Vagina (tissue), 2 donors: ENCODE data around the gene SMC1B. TPM values are rescaled to one million over a fixed set of nuclear protein-coding genes. Genes with fewer than 3 reads are reported as not detected.
"Not testable (repeated sequence)": the region's sequence is repeated elsewhere in the genome, so short reads cannot be mapped to it uniquely, and the experiment has no call there.

Source experiments
- DNase-seq, 2 donors: peaks; one replicate each; pipeline ENCODE4 v3.0.0-alpha.2; 2017; ENCODE audit errors: extremely low spot score in 2 of 2
- H3K27ac ChIP-seq: fragments of 200-600 bp; sonication (generic); one replicate; pipeline ENCODE4 v1.5.1; 2019
- H3K27me3 ChIP-seq: fragments of 200-600 bp; sonication (generic); one replicate; pipeline ENCODE4 v1.5.1; 2019
- H3K36me3 ChIP-seq, 2 donors: fragments of 200-600 bp; sonication (generic); one replicate each; pipeline ENCODE4 v1.5.1; 2017 to 2019
- H3K4me1 ChIP-seq: fragments of 200-600 bp; sonication (generic); one replicate; pipeline ENCODE4 v1.5.1; 2019
- H3K4me3 ChIP-seq, 2 donors: fragments of 200-600 bp; sonication (generic); 1 replicate in 1 of 2; 2 replicates in 1 of 2; pipeline ENCODE4 v1.5.1; 2016 to 2019
- H3K9me3 ChIP-seq: fragments of 200-600 bp; sonication (generic); one replicate; pipeline ENCODE4 v1.5.1; 2019
- CTCF ChIP-seq, 3 experiments: fragments of 450-650 bp in 2 of 3; fragments of 200-600 bp in 1 of 3; sonication (generic) in 1 of 3; IDR thresholded peaks; one replicate each; pipeline ENCODE4 v1.5.1; 2017 to 2019; ENCODE audit warnings: antibody characterized with exemption in 3 of 3, mild to moderate bottlenecking in 2 of 3, moderate library complexity in 2 of 3
- POLR2A ChIP-seq, 2 donors: fragments of 450-650 bp; IDR thresholded peaks; one replicate each; pipeline ENCODE4 v1.6.1; 2017; ENCODE audit warnings: antibody characterized with exemption in 2 of 2, mild to moderate bottlenecking in 2 of 2, moderate library complexity in 2 of 2
- POLR2AphosphoS5 ChIP-seq, 2 donors: sonication (generic); formaldehyde crosslinking; IDR thresholded peaks; one replicate each; pipeline ENCODE4 v1.9.0; 2017; ENCODE audit warnings: antibody characterized with exemption in 2 of 2, mild to moderate bottlenecking in 2 of 2, low read depth in 1 of 2; ENCODE audit not compliant: insufficient read depth in 1 of 2
- intact Hi-C: fragments of 100-400 bp; cut with DNase I; formaldehyde crosslinking; loops from one replicate; pipeline ENCODE4 v1.15.1; 2023
- total RNA-seq: library from RNA; depleted of rRNA; stranded (reverse); fragments of >200 nt; gene quantifications from one replicate; pipeline ENCODE4 v1.2.3, GENCODE V29; 2016

Gene SMC1B
- total RNA-seq, 1 donor from 2014 or later, result not detected

GRCh38 chr22:45376703-45377102, 36.7 kb downstream of the SMC1B start:
- Histone ChIP-seq H3K9me3 (no peaks in the 10 kb centered on the region), H3K4me3 (no peak overlapping the region), H3K4me1 (no peaks in the 10 kb centered on the region), H3K27me3 (no peaks in the 10 kb centered on the region), H3K36me3 (no peaks in the 10 kb centered on the region), H3K27ac (no peak overlapping the region)
- TF ChIP-seq CTCF (IDR thresholded peaks at IDR 0.05) (no peak), POLR2AphosphoS5 (IDR thresholded peaks at IDR 0.05; ENCODE audit: insufficient read depth in 1 of 2, low read depth in 1 of 2) (no peak), POLR2A (IDR thresholded peaks at IDR 0.05) (no peak)
- intact Hi-C loops, result no loop called here
- no peak for DNase-seq

GRCh38 chr22:45376009-45376408, 37.4 kb downstream of the SMC1B start:
- intact Hi-C loops, result no loop called here
- no peak for DNase-seq
- H3K9me3 ChIP-seq, result no peaks in the 10 kb centered on the region
- no peak overlapping the region for H3K4me3 ChIP-seq
- no peak for TF ChIP-seq CTCF (IDR thresholded peaks at IDR 0.05)
- TF ChIP-seq POLR2A (IDR thresholded peaks at IDR 0.05), result no peak
- no peak for TF ChIP-seq POLR2AphosphoS5 (IDR thresholded peaks at IDR 0.05; ENCODE audit: insufficient read depth in 1 of 2, low read depth in 1 of 2)
- H3K27me3 ChIP-seq, result no peaks in the 10 kb centered on the region
- no peaks in the 10 kb centered on the region for H3K4me1 ChIP-seq
- H3K27ac ChIP-seq, result no peak overlapping the region
- H3K36me3 ChIP-seq, result no peaks in the 10 kb centered on the region

GRCh38 chr22:45373592-45373991, 39.8 kb downstream of the SMC1B start:
- H3K4me1 ChIP-seq, H3K4me3 ChIP-seq, H3K27me3 ChIP-seq, H3K36me3 ChIP-seq, H3K9me3 ChIP-seq, DNase-seq, H3K27ac ChIP-seq, intact Hi-C loops: not testable (repeated sequence)

- DNase-seq, result no peak
- Histone ChIP-seq H3K4me3 (no peak overlapping the region), H3K36me3 (no peaks in the 10 kb centered on the region), H3K9me3 (peaks cover 5% of the 10 kb centered on the region), H3K27me3 (no peaks in the 10 kb centered on the region), H3K27ac (no peak overlapping the region), H3K4me1 (no peaks in the 10 kb centered on the region)
- TF ChIP-seq CTCF (IDR thresholded peaks at IDR 0.05), result no peak
- TF ChIP-seq POLR2A (IDR thresholded peaks at IDR 0.05), result no peak
- TF ChIP-seq POLR2AphosphoS5 (IDR thresholded peaks at IDR 0.05; ENCODE audit: insufficient read depth in 1 of 2, low read depth in 1 of 2), result no peak
- intact Hi-C loops, result no loop called here
These were observed 46.7 kb downstream of the SMC1B start for GRCh38 chr22:45366713-45367112.

GRCh38 chr22:45359627-45360026, 53.8 kb downstream of the SMC1B start:
- no peaks in the 10 kb centered on the region for H3K36me3 ChIP-seq
- no peaks in the 10 kb centered on the region for H3K27me3 ChIP-seq
- intact Hi-C loops, result no loop called here
- no peaks in the 10 kb centered on the region for H3K4me1 ChIP-seq
- DNase-seq, result no peak
- TF ChIP-seq CTCF (IDR thresholded peaks at IDR 0.05) (no peak), POLR2AphosphoS5 (IDR thresholded peaks at IDR 0.05; ENCODE audit: insufficient read depth in 1 of 2, low read depth in 1 of 2) (no peak), POLR2A (IDR thresholded peaks at IDR 0.05) (no peak)
- no peak overlapping the region for H3K27ac ChIP-seq
- no peaks in the 10 kb centered on the region for H3K9me3 ChIP-seq
- no peak overlapping the region for H3K4me3 ChIP-seq

- Histone ChIP-seq H3K4me3 (no peak overlapping the region), H3K27ac (no peak overlapping the region), H3K36me3 (no peaks in the 10 kb centered on the region), H3K27me3 (no peaks in the 10 kb centered on the region), H3K4me1 (no peaks in the 10 kb centered on the region), H3K9me3 (no peaks in the 10 kb centered on the region)
- intact Hi-C loops, result no loop called here
- TF ChIP-seq CTCF (IDR thresholded peaks at IDR 0.05), result no peak
- TF ChIP-seq POLR2A (IDR thresholded peaks at IDR 0.05), result no peak
- no peak for TF ChIP-seq POLR2AphosphoS5 (IDR thresholded peaks at IDR 0.05; ENCODE audit: insufficient read depth in 1 of 2, low read depth in 1 of 2)
- no peak for DNase-seq
These were observed 55.3 kb downstream of the SMC1B start for GRCh38 chr22:45358127-45358526.
